ENCODE data around the gene BCL2L11. TPM values are rescaled to one million over a fixed set of nuclear protein-coding genes. Genes with fewer than 3 reads are reported as not detected.

Gene BCL2L11
- total RNA-seq, 1 donor = 2.2 TPM

DNA sequence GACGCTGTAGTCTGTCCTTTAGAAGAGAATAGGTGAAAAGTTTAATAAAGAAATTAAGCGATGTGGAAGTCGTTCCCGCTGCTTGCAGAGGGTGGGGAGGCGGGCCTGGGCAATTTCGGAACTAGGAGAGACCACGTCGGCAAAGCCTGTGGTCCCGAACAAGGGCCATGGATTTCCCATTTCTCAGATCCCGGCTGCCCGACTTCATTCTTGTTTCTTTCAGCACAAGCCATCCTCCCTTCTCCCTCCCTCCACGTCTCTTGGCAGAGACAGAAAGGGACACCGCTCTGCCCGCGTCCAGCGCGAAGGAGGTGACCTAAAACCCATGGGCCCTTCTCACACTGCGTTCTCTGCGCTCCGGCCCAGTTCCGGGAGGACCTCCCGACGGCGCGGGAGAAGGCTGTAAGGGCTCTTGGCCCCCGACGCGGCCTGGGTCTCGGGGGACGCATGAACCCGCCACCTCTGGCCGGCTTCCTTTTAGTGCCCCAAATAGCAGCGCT is 2.2 kb upstream of the BCL2L11 start:
- DNase-seq (ENCODE audit: low read depth) = no peak
- H3K4me3 ChIP-seq (ENCODE audit: low read depth, low read length) = no peak overlapping the region
- TF ChIP-seq, protein P1, sequence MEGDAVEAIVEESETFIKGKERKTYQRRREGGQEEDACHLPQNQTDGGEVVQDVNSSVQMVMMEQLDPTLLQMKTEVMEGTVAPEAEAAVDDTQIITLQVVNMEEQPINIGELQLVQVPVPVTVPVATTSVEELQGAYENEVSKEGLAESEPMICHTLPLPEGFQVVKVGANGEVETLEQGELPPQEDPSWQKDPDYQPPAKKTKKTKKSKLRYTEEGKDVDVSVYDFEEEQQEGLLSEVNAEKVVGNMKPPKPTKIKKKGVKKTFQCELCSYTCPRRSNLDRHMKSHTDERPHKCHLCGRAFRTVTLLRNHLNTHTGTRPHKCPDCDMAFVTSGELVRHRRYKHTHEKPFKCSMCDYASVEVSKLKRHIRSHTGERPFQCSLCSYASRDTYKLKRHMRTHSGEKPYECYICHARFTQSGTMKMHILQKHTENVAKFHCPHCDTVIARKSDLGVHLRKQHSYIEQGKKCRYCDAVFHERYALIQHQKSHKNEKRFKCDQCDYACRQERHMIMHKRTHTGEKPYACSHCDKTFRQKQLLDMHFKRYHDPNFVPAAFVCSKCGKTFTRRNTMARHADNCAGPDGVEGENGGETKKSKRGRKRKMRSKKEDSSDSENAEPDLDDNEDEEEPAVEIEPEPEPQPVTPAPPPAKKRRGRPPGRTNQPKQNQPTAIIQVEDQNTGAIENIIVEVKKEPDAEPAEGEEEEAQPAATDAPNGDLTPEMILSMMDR (IDR thresholded peaks at IDR 0.05; ENCODE audit: insufficient read depth, low read length) = no peak

DNA sequence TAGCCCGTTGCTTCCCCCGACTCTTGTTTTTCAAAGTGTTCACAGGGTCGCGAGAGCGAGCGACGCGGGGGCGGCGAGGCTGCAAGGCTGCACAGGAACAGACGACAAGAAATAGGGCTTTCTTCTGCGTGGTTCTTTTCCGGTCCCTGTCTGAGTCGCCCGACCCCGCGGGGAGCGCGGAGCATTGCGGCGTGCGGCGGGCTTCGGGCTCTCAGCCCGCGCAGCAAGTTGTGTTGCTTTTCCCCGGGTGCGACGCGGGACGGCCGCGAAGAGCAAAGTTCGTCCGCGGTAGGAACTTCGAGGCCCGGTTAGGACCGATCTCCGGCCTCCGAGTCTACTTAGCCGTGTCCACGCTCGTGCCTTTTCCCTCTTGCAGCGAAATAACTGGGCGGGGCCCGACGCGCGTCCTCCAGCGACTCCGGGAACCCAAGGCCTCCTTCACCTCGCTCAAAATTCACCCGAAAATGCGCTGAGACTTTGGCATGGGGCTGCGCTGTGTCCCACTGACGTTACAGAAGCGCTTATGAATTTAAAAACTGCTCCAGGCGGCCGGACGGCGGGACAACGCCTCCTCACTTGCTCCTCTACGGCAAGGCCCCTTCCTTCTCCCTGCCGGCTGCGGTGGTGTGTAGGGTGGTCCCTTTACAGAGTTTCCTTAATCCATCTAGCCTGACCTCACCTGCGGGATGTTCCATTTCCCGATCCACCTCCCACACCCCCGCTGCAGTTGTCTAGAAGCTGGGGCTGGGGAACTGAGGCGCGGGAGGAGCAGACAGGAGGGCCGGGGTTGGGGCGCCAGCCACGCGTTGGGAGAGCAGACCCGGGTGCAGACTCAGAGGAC is 1.5 kb upstream of the BCL2L11 start:
- no peak overlapping the region for H3K4me3 ChIP-seq (ENCODE audit: low read depth, low read length)
- TF ChIP-seq, protein P1 (IDR thresholded peaks at IDR 0.05; ENCODE audit: insufficient read depth, low read length) = no peak
- no peak for DNase-seq (ENCODE audit: low read depth)

DNA sequence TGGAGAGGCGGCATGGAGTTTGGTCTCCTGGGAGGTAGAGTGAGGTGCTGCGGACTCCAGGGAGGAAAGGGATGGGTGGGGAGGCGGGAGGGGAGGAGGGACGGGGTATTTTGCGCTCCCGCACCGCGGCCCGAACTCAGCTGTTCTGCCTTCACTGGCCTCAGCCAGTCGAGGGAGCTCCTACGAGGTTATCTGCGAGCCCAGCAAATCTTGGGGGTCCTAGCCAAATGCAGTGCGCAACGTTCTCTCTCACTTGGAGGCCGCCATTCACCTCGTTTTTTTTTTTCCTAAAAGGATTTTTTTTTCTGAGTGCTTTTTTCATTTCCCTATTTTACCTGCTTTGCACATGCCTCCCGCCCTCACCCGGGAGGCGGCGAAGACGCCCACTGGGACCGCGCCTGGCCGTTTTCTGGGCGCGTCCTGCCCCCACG is 877 bp upstream of the BCL2L11 start:
- peak overlapping the region; percentile 84 for H3K4me3 ChIP-seq (ENCODE audit: low read depth, low read length)
- TF ChIP-seq, protein P1 (IDR thresholded peaks at IDR 0.05; ENCODE audit: insufficient read depth, low read length) = no peak
- DNase-seq (ENCODE audit: low read depth) = no peak

DNA sequence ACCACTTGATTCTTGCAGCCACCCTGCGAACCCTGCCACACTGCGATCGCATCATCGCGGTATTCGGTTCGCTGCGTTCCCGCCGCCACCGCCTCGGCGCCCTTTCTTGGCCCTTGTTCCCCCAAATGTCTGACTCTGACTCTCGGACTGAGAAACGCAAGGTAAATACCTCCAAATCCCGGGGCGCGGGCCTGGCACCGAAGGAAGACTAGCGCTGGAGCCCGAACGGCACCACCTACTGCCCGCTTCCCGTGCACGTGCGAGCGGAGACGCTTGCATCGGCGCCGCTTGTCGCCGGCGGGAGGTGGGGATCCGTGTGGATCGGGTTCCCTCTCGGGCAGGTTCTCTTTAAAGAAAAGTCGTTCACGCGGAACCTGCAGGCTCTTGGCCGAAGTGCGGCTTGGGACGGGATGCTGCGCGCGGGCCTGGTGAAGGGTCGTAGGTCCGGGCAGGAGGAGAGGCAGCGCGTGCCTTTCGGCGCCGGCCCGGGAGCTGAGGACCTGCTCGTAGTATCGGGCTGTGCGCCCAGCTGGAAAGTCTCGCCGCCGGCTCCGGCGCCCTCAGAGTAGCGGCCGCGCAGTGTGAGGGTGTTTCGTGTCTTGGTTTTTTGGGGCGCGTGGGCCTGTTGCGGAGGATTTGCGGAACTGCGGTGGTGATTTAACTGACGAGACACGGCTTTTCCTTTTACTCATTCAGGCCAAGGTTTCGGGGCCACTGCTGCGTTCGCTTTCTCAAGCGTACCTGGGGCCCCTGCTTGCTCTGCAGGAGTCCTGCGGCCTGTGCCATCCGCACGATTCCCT is 514 bp downstream of the BCL2L11 start:
- DNase-seq (ENCODE audit: low read depth) = peak; percentile 23
- TF ChIP-seq, protein P1 (IDR thresholded peaks at IDR 0.05; ENCODE audit: insufficient read depth, low read length) = no peak
- peak overlapping the region; percentile 84 for H3K4me3 ChIP-seq (ENCODE audit: low read depth, low read length)

DNA sequence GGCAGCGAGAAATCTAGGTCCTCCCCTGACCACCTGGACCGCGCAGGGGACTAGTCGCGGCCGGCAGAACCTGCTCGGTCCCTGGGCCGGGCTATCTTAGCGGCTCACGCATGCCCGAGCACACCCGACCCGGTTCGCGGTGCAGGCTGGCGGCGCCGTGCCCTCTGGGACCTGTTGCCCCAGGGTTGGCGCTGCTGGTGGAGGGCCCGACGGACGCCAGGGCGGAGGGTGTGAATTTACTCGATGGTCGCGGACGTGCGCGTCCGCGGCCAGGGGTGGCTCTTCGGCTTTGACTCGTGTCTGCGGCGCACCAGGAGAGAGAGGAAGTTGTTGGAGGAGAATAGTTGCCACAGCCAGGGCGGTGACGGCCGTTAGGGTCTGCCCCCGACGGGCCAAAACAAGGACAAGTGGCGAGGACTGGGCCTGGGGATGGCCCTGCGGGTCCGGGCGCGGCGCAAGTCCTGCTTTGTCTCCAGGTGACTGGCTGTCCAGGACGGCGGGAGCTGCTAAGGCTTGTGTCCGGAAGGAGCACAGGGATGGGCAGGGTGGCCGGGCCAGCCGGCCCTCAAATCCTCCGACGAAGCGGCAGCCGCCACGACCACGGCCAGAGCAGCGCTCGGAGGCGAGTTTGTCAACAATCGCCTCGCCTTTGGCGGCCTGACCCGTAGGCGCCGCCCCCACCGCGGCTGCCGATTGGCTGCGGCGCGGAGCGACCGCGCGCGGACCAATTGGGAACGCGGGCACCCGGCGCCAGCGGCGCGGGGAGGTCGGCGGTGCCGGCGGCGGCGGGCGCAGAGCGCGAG is 1.3 kb downstream of the BCL2L11 start:
- H3K4me3 ChIP-seq (ENCODE audit: low read depth, low read length) = peak overlapping the region; percentile 84
- TF ChIP-seq, protein P1 (IDR thresholded peaks at IDR 0.05; ENCODE audit: insufficient read depth, low read length) = no peak
- DNase-seq (ENCODE audit: low read depth) = peak; percentile 80

Data from fibroblast of the aortic adventitia (primary cell).